K562 (cell line): ENCODE data around the gene TMEM184B. TPM values are rescaled to one million over a fixed set of nuclear protein-coding genes. Genes with fewer than 3 reads are reported as not detected.
A peak's percentile ranks its signal among the peaks of the same experiment; 100 is the strongest.

Source experiments
- ATAC-seq: fragments of 200-7000 bp; cut with Tn5 transposase; 3 replicates; pipeline ENCODE4 v1.9.1; 2020; ENCODE audit warnings: moderate library complexity
- BruUV-seq: library from RNA; stranded (reverse); fragments of 400-500 nt; replicated peaks from 2 replicates; lab custom pipeline; 2021; lab: Mats Ljungman, UMichigan
- CTCF ChIA-PET: fragments of 300-600 bp; formaldehyde crosslinking; extraction: SDS; loops from one replicate; lab custom pipeline; 2021; ENCODE audit warnings: low intra/inter-chr PET ratio; lab: Yijun Ruan, JAX
- POLR2A ChIA-PET: fragments of 300-600, 350-650 bp; sonication (Branson Sonifier 250); formaldehyde crosslinking; extraction: SDS; loops from one replicate; lab custom pipeline; 2021; ENCODE audit warnings: antibody characterized with exemption, inconsistent platforms; lab: Yijun Ruan, JAX
- DNase-seq, 4 experiments: peaks; one replicate each; pipeline versions ENCODE4 v3.0.0 to v3.0.0-alpha.2; 2011 to 2018; ENCODE audit warnings: low spot score in 3 of 4, mixed read lengths in 3 of 4; ENCODE audit errors: extremely low read depth in 1 of 4
- FAIRE-seq: peaks from 2 replicates; lab custom pipeline; 2011; peaks lifted over from hg19 to GRCh38; lab: Jason Lieb, UNC
- H2AFZ ChIP-seq: 2 replicates; pipeline ENCODE4 v1.6.0; 2011; ENCODE audit warnings: low read depth, low read length, control low read depth, inconsistent platforms
- H3K27ac ChIP-seq: fragments of 200-600 bp; 3 replicates; pipeline ENCODE4 v1.8.0; 2011; ENCODE audit warnings: low read depth, mild to moderate bottlenecking, control low read depth, inconsistent platforms, low read length, moderate library complexity, mixed read lengths; ENCODE audit errors: extremely low read depth
- H3K27me3 ChIP-seq, 2 experiments: fragments of 300-600 bp in 1 of 2; 2 replicates in 1 of 2; 3 replicates in 1 of 2; pipeline versions ENCODE4 v1.6.0 to v1.8.0; 2011; ENCODE audit warnings: inconsistent platforms in 2 of 2, low read length in 2 of 2, mild to moderate bottlenecking in 1 of 2, mixed read lengths in 1 of 2, moderate library complexity in 1 of 2; ENCODE audit not compliant: control insufficient read depth in 2 of 2, insufficient read depth in 2 of 2
- H3K36me3 ChIP-seq: fragments of 300-600 bp; 3 replicates; pipeline ENCODE4 v1.8.0; 2011; ENCODE audit warnings: mild to moderate bottlenecking, low read length, inconsistent platforms; ENCODE audit not compliant: control insufficient read depth, insufficient read depth
- H3K4me1 ChIP-seq, 2 experiments: fragments of 200-600 bp in 1 of 2; replicated peaks in 1 of 2; 2 replicates in 1 of 2; 3 replicates in 1 of 2; pipeline versions ENCODE4 v1.5.1 to v1.8.0; 2011; ENCODE audit warnings: inconsistent platforms in 2 of 2, low read length in 2 of 2, mild to moderate bottlenecking in 1 of 2, mixed read lengths in 1 of 2, moderate library complexity in 1 of 2; ENCODE audit not compliant: control insufficient read depth in 2 of 2, insufficient read depth in 2 of 2
- H3K4me2 ChIP-seq: 2 replicates; pipeline ENCODE4 v1.6.1; 2011; ENCODE audit warnings: low read length, control low read depth, inconsistent platforms, mixed read lengths; ENCODE audit not compliant: insufficient read depth
- H3K4me3 ChIP-seq: fragments of 200-600 bp; sonication (generic), shearing (Covaris generic); 2 replicates; pipeline ENCODE4 v1.5.1; 2016; ENCODE audit warnings: control low read depth, inconsistent platforms
- H3K79me2 ChIP-seq: fragments of 200-600 bp; 3 replicates; pipeline ENCODE4 v1.8.0; 2011; ENCODE audit warnings: low read length, inconsistent platforms; ENCODE audit not compliant: control insufficient read depth, insufficient read depth
- H3K9ac ChIP-seq, 2 experiments: 2 replicates each; pipeline versions ENCODE4 v1.6.0 to v1.6.1; 2011; ENCODE audit warnings: low read depth in 2 of 2, low read length in 2 of 2, control low read depth in 1 of 2, inconsistent platforms in 1 of 2, mild to moderate bottlenecking in 1 of 2, mixed read lengths in 1 of 2; ENCODE audit not compliant: insufficient read depth in 1 of 2
- H3K9me1 ChIP-seq: one replicate; pipeline ENCODE4 v1.6.0; 2011; ENCODE audit warnings: inconsistent platforms, mild to moderate bottlenecking, low read length, moderate library complexity; ENCODE audit not compliant: control insufficient read depth, insufficient read depth
- H3K9me3 ChIP-seq: replicated peaks from 2 replicates; pipeline ENCODE4 v1.5.1; 2011; ENCODE audit warnings: low read depth, low read length, inconsistent platforms; ENCODE audit not compliant: control insufficient read depth, insufficient read depth
- H4K20me1 ChIP-seq: replicated peaks from 2 replicates; pipeline ENCODE4 v1.6.1; 2011; ENCODE audit warnings: low read length, inconsistent platforms, mixed read lengths; ENCODE audit not compliant: control insufficient read depth, insufficient read depth
- GATAD2A ChIP-seq: fragments of 450-650 bp; IDR thresholded peaks from 2 replicates; pipeline ENCODE4 v1.6.1; 2017
- KDM5B ChIP-seq: fragments of 200-600 bp; sonication (generic); IDR thresholded peaks from 2 replicates; pipeline ENCODE4 v1.6.1; 2012; ENCODE audit warnings: low read depth, mild to moderate bottlenecking, moderate library complexity, low read length, control low read depth, inconsistent platforms; ENCODE audit not compliant: insufficient replicate concordance
- MAZ ChIP-seq, 2 experiments: fragments of 450-650 bp in 1 of 2; sonication (generic) in 1 of 2; formaldehyde crosslinking; IDR thresholded peaks in 1 of 2; conservative IDR thresholded peaks in 1 of 2; 2 replicates each; pipeline versions ENCODE4 v1.4.0 to v1.5.0; 2020; ENCODE audit warnings: mild to moderate bottlenecking in 1 of 2, missing genetic modification reagents in 1 of 2
- RERE ChIP-seq: sonication (generic); formaldehyde crosslinking; IDR thresholded peaks from 2 replicates; pipeline ENCODE4 v1.8.0; 2023; ENCODE audit warnings: missing genetic modification reagents, mild to moderate bottlenecking, borderline replicate concordance
- ZBTB26 ChIP-seq: fragments of 450-650 bp; formaldehyde crosslinking; IDR thresholded peaks from 2 replicates; pipeline ENCODE4 v1.4.0; 2022; ENCODE audit warnings: missing genetic modification characterization
- ZBTB49 ChIP-seq: sonication (generic); formaldehyde crosslinking; IDR thresholded peaks from 2 replicates; pipeline ENCODE4 v1.8.0; 2022; ENCODE audit warnings: missing genetic modification reagents, mild to moderate bottlenecking, borderline replicate concordance
- ZBTB7A ChIP-seq: IDR thresholded peaks from 2 replicates; pipeline ENCODE4 v1.6.1; 2011; ENCODE audit warnings: low read depth, mild to moderate bottlenecking, low read length, moderate library complexity, borderline replicate concordance; ENCODE audit not compliant: control insufficient read depth
- ZNF133 ChIP-seq: fragments of 250-450 bp; sonication (Bioruptor Pico); IDR thresholded peaks from 2 replicates; pipeline ENCODE4 v1.4.0; 2020; ENCODE audit warnings: mild to moderate bottlenecking
- ZNF263 ChIP-seq: sonication (generic); formaldehyde crosslinking; IDR thresholded peaks from 2 replicates; pipeline ENCODE4 v1.8.0; 2022; ENCODE audit warnings: mild to moderate bottlenecking, missing genetic modification reagents, borderline replicate concordance
- WGBS: fragments of 100-300 bp; shearing (Covaris generic); methylation state at CpG from one replicate; pipeline ENCODE4 v1.1.6; 2016; ENCODE audit warnings: low coverage, mixed read lengths; ENCODE audit not compliant: insufficient coverage; ENCODE audit errors: missing lambda C conversion rate; 5-methylcytosine and 5-hydroxymethylcytosine counted together
- in situ Hi-C: fragments of 300-500 bp; cut with MboI; formaldehyde crosslinking; loops from 4 replicates; pipeline ENCODE4 v1.15.0; 2018; ENCODE audit warnings: inconsistent platforms, mixed read lengths
- intact Hi-C: fragments of 100-400 bp; cut with micrococcal nuclease; formaldehyde crosslinking; loops from 2 replicates; pipeline ENCODE4 v1.14.2; 2022
- polyA plus RNA-seq, 8 experiments: library from polyadenylated mRNA; depleted of rRNA in 4 of 8; stranded (reverse) in 5 of 8; unstranded in 3 of 8; fragments of >200 nt; fragmentation: Nextera tagmentation in 2 of 8; fragmentation: Illumina TruSeq in 1 of 8; extraction: Ambion mirVana in 2 of 8; extraction: Trizol in 1 of 8; gene quantifications; 2 replicates each; pipeline versions ENCODE4 v1.2.1 to v1.2.3, GENCODE V29; 2011 to 2014; ENCODE audit warnings: inconsistent platforms in 1 of 8, missing spikeins in 1 of 8
- total RNA-seq, 7 experiments: library from RNA; depleted of rRNA in 6 of 7; stranded (reverse); fragments of >200 nt in 6 of 7; fragmentation: Illumina TruSeq in 2 of 7; extraction: Trizol in 2 of 7; gene quantifications; 2 replicates each; pipeline versions ENCODE4 v1.2.1 to v1.2.3, GENCODE V29; 2011 to 2021; ENCODE audit warnings: low replicate concordance in 1 of 7

TMEM184B gene
- total and polyA plus RNA-seq, 9 of the 15 experiments (the other 6 are each of a cell fraction or from before 2014, with no cell fraction given): 0.31 to 25.1 (median 6.2) TPM

GRCh38 chr22:38317122-38317994 lies 44.5 kb upstream of the TMEM184B start, which contains the start of gene CSNK1E:
Gene CSNK1E, minus strand, starts transcription at chr22:38317433. Its CDS starts 3,276 bp downstream, at chr22:38314157.
- Histone ChIP-seq H2AFZ (peak within 1 kb of the TSS; percentile 91), H3K27me3 (no peaks in the 10 kb centered on the region; a peak in 1 of 5 replicates), H3K79me2 (peaks cover 52% of the 10 kb centered on the region), H3K9ac (peak within 1 kb of the TSS; percentile 80 to 92), H4K20me1 (peaks cover 31% of the 10 kb centered on the region), H3K4me1 (peaks cover 23 to 48% of the 10 kb centered on the region in 2 experiments), H3K9me3 (no peaks in the 10 kb centered on the region), H3K4me2 (peak within 1 kb of the TSS; percentile 93), H3K27ac (peak within 1 kb of the TSS; percentile 95), H3K36me3 (peaks cover 25% of the 10 kb centered on the region; the same call in 1 of the 3 replicates), H3K9me1 (no peaks in the 10 kb centered on the region), H3K4me3 (peak within 1 kb of the TSS; percentile 86)
- ChIA-PET CTCF (no interaction called here), POLR2A (interaction anchor here (0.5 kb wide), 1 partner anchor 915 kb away, joined by 3 read pairs; no protein-coding TSS in a partner anchor)
- intact Hi-C loops (no loop called here), in situ Hi-C loops (no loop called here)
- WGBS: 4% methylated on average over 11 of the region's 98 CpGs
- ATAC-seq (peak; percentile 76), FAIRE-seq (peak; percentile 37), DNase-seq (peak; percentile 74 to 86 (median 85))
- no TSS peak for BruUV-seq
- TF ChIP-seq KDM5B (peak; percentile 66), ZNF133 (CRISPR knock-in tag) (no peak), ZNF263 (CRISPR knock-in tag) (no peak), ZBTB26 (CRISPR knock-in tag) (no peak), GATAD2A (0 out of 2 replicates have a peak, but pooled peaks have one; percentile 17), MAZ (CRISPR knock-in tag; conservative IDR thresholded peaks at IDR 0.05 in 1 of 2, IDR thresholded peaks at IDR 0.05 in 1 of 2) (peak in 1 of 2 experiments; percentile 50; a peak in 2 of 4 replicates), RERE (CRISPR knock-in tag) (no peak), ZBTB49 (CRISPR knock-in tag) (no peak), ZBTB7A (no peak)
